Vagina (tissue), 2 donors: Measurements from ENCODE around the gene ARHGAP10.

Experiments
- POLR2A ChIP-seq, 2 donors: fragments of 450-650 bp; IDR thresholded peaks; one replicate each; pipeline ENCODE4 v1.6.1; 2017; ENCODE audit warnings: antibody characterized with exemption in 2 of 2, mild to moderate bottlenecking in 2 of 2, moderate library complexity in 2 of 2
- POLR2AphosphoS5 ChIP-seq, 2 donors: sonication (generic); formaldehyde crosslinking; IDR thresholded peaks; one replicate each; pipeline ENCODE4 v1.9.0; 2017; ENCODE audit warnings: antibody characterized with exemption in 2 of 2, mild to moderate bottlenecking in 2 of 2, low read depth in 1 of 2; ENCODE audit not compliant: insufficient read depth in 1 of 2
- TF ChIP-seq, protein P1 (sequence below), 3 experiments: fragments of 450-650 bp in 2 of 3; fragments of 200-600 bp in 1 of 3; sonication (generic) in 1 of 3; IDR thresholded peaks; one replicate each; pipeline ENCODE4 v1.5.1; 2017 to 2019; ENCODE audit warnings: antibody characterized with exemption in 3 of 3, mild to moderate bottlenecking in 2 of 3, moderate library complexity in 2 of 3

DNA sequence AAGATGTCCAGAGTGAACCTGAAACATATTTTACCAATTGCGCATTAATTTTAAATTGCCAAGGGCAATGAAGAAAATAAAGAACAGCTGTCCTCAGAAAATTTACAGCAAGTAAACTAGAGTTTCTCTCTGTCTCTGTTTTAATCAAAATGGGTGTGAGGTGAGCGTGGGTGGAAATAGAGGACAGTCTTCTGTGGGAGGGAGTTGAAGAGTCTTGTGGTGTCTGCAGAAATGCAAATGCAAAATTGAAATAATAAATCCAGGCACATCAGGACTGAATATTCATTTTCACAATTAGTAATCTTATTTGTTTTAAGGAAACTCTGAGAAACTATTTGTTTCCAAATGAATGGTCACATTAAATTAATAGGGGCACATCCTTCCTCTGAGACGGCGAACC lies 192.0 kb downstream of the ARHGAP10 start:
- TF ChIP-seq, protein P1, sequence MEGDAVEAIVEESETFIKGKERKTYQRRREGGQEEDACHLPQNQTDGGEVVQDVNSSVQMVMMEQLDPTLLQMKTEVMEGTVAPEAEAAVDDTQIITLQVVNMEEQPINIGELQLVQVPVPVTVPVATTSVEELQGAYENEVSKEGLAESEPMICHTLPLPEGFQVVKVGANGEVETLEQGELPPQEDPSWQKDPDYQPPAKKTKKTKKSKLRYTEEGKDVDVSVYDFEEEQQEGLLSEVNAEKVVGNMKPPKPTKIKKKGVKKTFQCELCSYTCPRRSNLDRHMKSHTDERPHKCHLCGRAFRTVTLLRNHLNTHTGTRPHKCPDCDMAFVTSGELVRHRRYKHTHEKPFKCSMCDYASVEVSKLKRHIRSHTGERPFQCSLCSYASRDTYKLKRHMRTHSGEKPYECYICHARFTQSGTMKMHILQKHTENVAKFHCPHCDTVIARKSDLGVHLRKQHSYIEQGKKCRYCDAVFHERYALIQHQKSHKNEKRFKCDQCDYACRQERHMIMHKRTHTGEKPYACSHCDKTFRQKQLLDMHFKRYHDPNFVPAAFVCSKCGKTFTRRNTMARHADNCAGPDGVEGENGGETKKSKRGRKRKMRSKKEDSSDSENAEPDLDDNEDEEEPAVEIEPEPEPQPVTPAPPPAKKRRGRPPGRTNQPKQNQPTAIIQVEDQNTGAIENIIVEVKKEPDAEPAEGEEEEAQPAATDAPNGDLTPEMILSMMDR (IDR thresholded peaks at IDR 0.05): no peak
- no peak for TF ChIP-seq POLR2AphosphoS5 (IDR thresholded peaks at IDR 0.05; ENCODE audit: insufficient read depth in 1 of 2, low read depth in 1 of 2)
- no peak for TF ChIP-seq POLR2A (IDR thresholded peaks at IDR 0.05)
